SK-N-SH (cell line): ENCODE results near the gene DYNLRB1. TPM values are rescaled to one million over a fixed set of nuclear protein-coding genes. Genes with fewer than 3 reads are reported as not detected.

ENCODE experiments used
- CTCF ChIA-PET: fragments of 300-600, 350-600 bp; formaldehyde crosslinking; extraction: SDS; loops from one replicate; lab custom pipeline; 2021; lab: Yijun Ruan, JAX
- POLR2A ChIA-PET: fragments of 350-600 bp; sonication (Branson Sonifier 250); formaldehyde crosslinking; extraction: SDS; loops from one replicate; lab custom pipeline; 2020; ENCODE audit warnings: antibody characterized with exemption, inconsistent platforms; lab: Yijun Ruan, JAX
- DNase-seq: peaks from one replicate; pipeline ENCODE4 v3.0.0; 2012
- H2AFZ ChIP-seq: fragments of 200-600 bp; sonication (generic); 2 replicates; pipeline ENCODE4 v1.8.1; 2016; ENCODE audit warnings: antibody characterized with exemption, mild to moderate bottlenecking, low read depth
- H3F3A ChIP-seq: fragments of 200-600 bp; sonication (generic); replicated peaks from 2 replicates; pipeline ENCODE3; 2016; ENCODE audit warnings: antibody characterized with exemption, mild to moderate bottlenecking; ENCODE audit not compliant: insufficient read depth
- H3K27ac ChIP-seq, 2 experiments: fragments of 200-500 bp in 1 of 2; fragments of 200-600 bp in 1 of 2; sonication (Bioruptor generic) in 1 of 2; sonication (generic), shearing (Covaris generic) in 1 of 2; 2 replicates each; pipeline versions ENCODE4 v1.5.1 to v1.6.1; 2014 to 2016; ENCODE audit warnings: low read depth in 2 of 2, inconsistent platforms in 1 of 2, low read length in 1 of 2, mild to moderate bottlenecking in 1 of 2, mixed read lengths in 1 of 2
- H3K27me3 ChIP-seq: fragments of 200-600 bp; sonication (generic), shearing (Covaris generic); 2 replicates; pipeline ENCODE4 v1.6.1; 2016; ENCODE audit warnings: mixed run types; ENCODE audit not compliant: insufficient read depth
- H3K36me3 ChIP-seq, 2 experiments: fragments of 200-500 bp in 1 of 2; fragments of 200-600 bp in 1 of 2; sonication (Bioruptor generic) in 1 of 2; sonication (generic) in 1 of 2; replicated peaks in 1 of 2; 2 replicates each; pipeline versions ENCODE3 to v1.5.1; 2014 to 2016; ENCODE audit warnings: low read length in 1 of 2, mild to moderate bottlenecking in 1 of 2; ENCODE audit not compliant: insufficient read depth in 2 of 2, control insufficient read depth in 1 of 2
- H3K4me1 ChIP-seq, 2 experiments: fragments of 200-500 bp in 1 of 2; fragments of 200-600 bp in 1 of 2; sonication (Bioruptor generic) in 1 of 2; sonication (generic), shearing (Covaris generic) in 1 of 2; 2 replicates each; pipeline versions ENCODE4 v1.5.1 to v1.6.1; 2014 to 2016; ENCODE audit warnings: low read depth in 1 of 2, low read length in 1 of 2, mixed run types in 1 of 2; ENCODE audit not compliant: insufficient read depth in 2 of 2, control insufficient read depth in 1 of 2
- H3K4me2 ChIP-seq: fragments of 200-600 bp; sonication (generic), shearing (Covaris generic); 2 replicates; pipeline ENCODE4 v1.6.1; 2017; ENCODE audit warnings: mixed run types
- H3K4me3 ChIP-seq, 2 experiments: fragments of 200-500 bp in 1 of 2; fragments of 200-600 bp in 1 of 2; sonication (Bioruptor generic) in 1 of 2; sonication (generic), shearing (Covaris generic) in 1 of 2; 2 replicates each; pipeline versions ENCODE4 v1.5.1 to v1.8.1; 2014 to 2016; ENCODE audit warnings: low read depth in 2 of 2, inconsistent platforms in 1 of 2, low read length in 1 of 2, mild to moderate bottlenecking in 1 of 2, mixed read lengths in 1 of 2, moderate library complexity in 1 of 2
- H3K79me2 ChIP-seq: fragments of 200-600 bp; sonication (generic); 2 replicates; pipeline ENCODE4 v1.8.1; 2017; ENCODE audit warnings: mild to moderate bottlenecking; ENCODE audit not compliant: insufficient read depth
- H3K9ac ChIP-seq: fragments of 200-600 bp; sonication (generic); 2 replicates; pipeline ENCODE4 v1.6.1; 2017; ENCODE audit warnings: mixed run types
- H3K9me2 ChIP-seq: fragments of 200-600 bp; sonication (generic); 2 replicates; pipeline ENCODE4 v1.6.1; 2017; ENCODE audit warnings: mixed run types
- H3K9me3 ChIP-seq: fragments of 200-600 bp; sonication (generic); 2 replicates; pipeline ENCODE4 v1.6.1; 2017; ENCODE audit warnings: mixed run types, mild to moderate bottlenecking, moderate library complexity
- H4K20me1 ChIP-seq: fragments of 200-600 bp; sonication (generic); 2 replicates; pipeline ENCODE4 v1.6.1; 2017; ENCODE audit warnings: mild to moderate bottlenecking, mixed run types; ENCODE audit not compliant: insufficient read depth
- CHD2 ChIP-seq: fragments of 150-350 bp; IDR thresholded peaks from 2 replicates; pipeline ENCODE4 v1.6.1; 2018; ENCODE audit warnings: low read length; ENCODE audit not compliant: partially characterized antibody
- CTCF ChIP-seq: fragments of 200-600 bp; sonication (generic); IDR thresholded peaks from 2 replicates; pipeline ENCODE4 v1.6.1; 2017; ENCODE audit warnings: antibody characterized with exemption, mild to moderate bottlenecking, moderate library complexity
- ELF1 ChIP-seq: IDR thresholded peaks from 2 replicates; pipeline ENCODE4 v1.4.0; 2012
- EP300 ChIP-seq, 2 experiments: IDR thresholded peaks; 2 replicates each; pipeline versions ENCODE4 v1.4.0 to v1.6.1; 2012; ENCODE audit warnings: borderline replicate concordance in 1 of 2, low read depth in 1 of 2, low read length in 1 of 2
- EZH2phosphoT487 ChIP-seq: fragments of 200-600 bp; sonication (generic); IDR thresholded peaks from 2 replicates; pipeline ENCODE4 v1.6.1; 2017; ENCODE audit warnings: low read depth, mixed run types, mild to moderate bottlenecking, antibody characterized with exemption, moderate library complexity, borderline replicate concordance
- FOSL2 ChIP-seq: IDR thresholded peaks from 2 replicates; pipeline ENCODE4 v1.4.0; 2012; ENCODE audit warnings: low read depth, mild to moderate bottlenecking, moderate library complexity, borderline replicate concordance
- FOXM1 ChIP-seq: IDR thresholded peaks from 2 replicates; pipeline ENCODE4 v1.4.0; 2012; ENCODE audit warnings: low read depth, mild to moderate bottlenecking
- JUND ChIP-seq: IDR thresholded peaks from 2 replicates; pipeline ENCODE4 v1.4.0; 2012
- NRF1 ChIP-seq: IDR thresholded peaks from 2 replicates; pipeline ENCODE4 v1.6.1; 2012; ENCODE audit warnings: low read depth, mild to moderate bottlenecking, low read length
- REST ChIP-seq: IDR thresholded peaks from 2 replicates; pipeline ENCODE4 v1.6.1; 2012; ENCODE audit warnings: mild to moderate bottlenecking, low read depth, low read length, moderate library complexity
- RFX5 ChIP-seq: IDR thresholded peaks from 2 replicates; pipeline ENCODE4 v1.6.1; 2012; ENCODE audit warnings: mild to moderate bottlenecking, improper control_type of control experiment, low read length
- RXRA ChIP-seq: IDR thresholded peaks from 2 replicates; pipeline ENCODE4 v1.4.0; 2012; ENCODE audit warnings: low read depth, mild to moderate bottlenecking, borderline replicate concordance
- SIN3A ChIP-seq: IDR thresholded peaks from 2 replicates; pipeline ENCODE4 v1.6.1; 2012; ENCODE audit warnings: low read depth, mild to moderate bottlenecking, low read length, moderate library complexity, borderline replicate concordance
- SMC3 ChIP-seq: IDR thresholded peaks from 2 replicates; pipeline ENCODE4 v1.6.1; 2012; ENCODE audit warnings: low read depth, low read length, improper control_type of control experiment
- TCF12 ChIP-seq: IDR thresholded peaks from 2 replicates; pipeline ENCODE4 v1.4.0; 2012
- TEAD4 ChIP-seq: IDR thresholded peaks from 2 replicates; pipeline ENCODE4 v1.4.0; 2012; ENCODE audit warnings: mild to moderate bottlenecking, borderline replicate concordance; ENCODE audit not compliant: insufficient read depth
- USF2 ChIP-seq: fragments of 150-350 bp; IDR thresholded peaks from 2 replicates; pipeline ENCODE4 v1.6.1; 2017; ENCODE audit warnings: antibody characterized with exemption, low read length, low read depth, borderline replicate concordance
- YY1 ChIP-seq: IDR thresholded peaks from 2 replicates; pipeline ENCODE4 v1.4.0; 2012; ENCODE audit warnings: low read depth, mild to moderate bottlenecking
- WGBS: methylation state at CpG from one replicate; pipeline ENCODE4 v1.1.6; 2017; ENCODE audit warnings: low lambda C conversion rate; 5-methylcytosine and 5-hydroxymethylcytosine counted together
- polyA plus RNA-seq, 3 experiments: library from polyadenylated mRNA; depleted of rRNA; stranded (reverse); fragments of >200 nt; gene quantifications; 2 replicates each; pipeline ENCODE4 v1.2.3, GENCODE V29; 2012

Gene DYNLRB1
- polyA plus RNA-seq, 1 of the 3 experiments (the other 2 are of a cell fraction), result 402 TPM

- Histone ChIP-seq H3K79me2 (peaks cover 13% of the 10 kb centered on the region), H3K4me2 (no peak overlapping the region), H3K9me3 (no peaks in the 10 kb centered on the region), H3K9me2 (no peaks in the 10 kb centered on the region), H3F3A (peaks cover 8% of the 10 kb centered on the region), H2AFZ (no peak overlapping the region), H3K4me1 (no peaks in the 10 kb centered on the region; a peak in 1 of 4 replicates), H3K9ac (no peak overlapping the region), H3K27me3 (no peaks in the 10 kb centered on the region), H3K36me3 (peaks cover 49 to 81% of the 10 kb centered on the region in 2 experiments), H3K27ac (no peak overlapping the region), H4K20me1 (peaks cover 30% of the 10 kb centered on the region), H3K4me3 (no peak overlapping the region)
- 98% methylated on average over 15 of the region's 15 CpGs for WGBS
- ChIA-PET CTCF (interaction anchor here (0.6 to 0.8 kb wide), 2 partner anchors 8 to 223 kb away, joined by 3 read pairs; no protein-coding TSS in a partner anchor), POLR2A (no interaction called here)
- no peak for DNase-seq
- TF ChIP-seq EZH2phosphoT487 (no peak), RXRA (no peak), SMC3 (no peak), FOXM1 (no peak), RFX5 (no peak), CTCF (no peak), TEAD4 (no peak), CHD2 (no peak), TCF12 (no peak), NRF1 (no peak), USF2 (no peak), FOSL2 (no peak), SIN3A (no peak), EP300 (IDR thresholded peaks at IDR 0.05; ENCODE audit: borderline replicate concordance in 1 of 2, low read depth in 1 of 2, low read length in 1 of 2) (no peak), REST (no peak), JUND (no peak), ELF1 (no peak), YY1 (no peak)
Measured at GRCh38 chr20:34535301-34535840, 19.1 kb downstream of the DYNLRB1 start.
